Bronchial epithelial cell (primary cell): ENCODE results near the gene MCC. TPM values are rescaled to one million over a fixed set of nuclear protein-coding genes. Genes with fewer than 3 reads are reported as not detected.

Source experiments
- DNase-seq: peaks from one replicate; pipeline ENCODE4 v3.0.0-alpha.2; 2010; ENCODE audit warnings: low read depth
- FAIRE-seq: peaks from 2 replicates; lab custom pipeline; 2011; peaks lifted over from hg19 to GRCh38; lab: Jason Lieb, UNC
- H3K27me3 ChIP-seq: 2 replicates; pipeline ENCODE4 v1.5.1; 2011; ENCODE audit warnings: low read length; ENCODE audit not compliant: control insufficient read depth, insufficient read depth
- H3K36me3 ChIP-seq: 2 replicates; pipeline ENCODE4 v1.5.1; 2011; ENCODE audit warnings: low read length; ENCODE audit not compliant: control insufficient read depth, insufficient read depth
- H3K4me3 ChIP-seq: 2 replicates; pipeline ENCODE4 v1.5.1; 2011; ENCODE audit warnings: mild to moderate bottlenecking, low read depth, low read length, control low read depth
- total RNA-seq: library from RNA; depleted of rRNA; stranded (reverse); fragments of >200 nt; gene quantifications from 2 replicates; pipeline ENCODE4 v1.2.1, GENCODE V29; 2014
- TF ChIP-seq, protein P1 (sequence below): IDR thresholded peaks from 2 replicates; pipeline ENCODE4 v1.5.1; 2011; ENCODE audit warnings: mild to moderate bottlenecking, moderate library complexity, low read length, control low read depth, inconsistent platforms; ENCODE audit not compliant: insufficient read depth, severe bottlenecking

The MCC gene
- total RNA-seq, 1 donor from 2014 or later: 43.2 TPM

DNA sequence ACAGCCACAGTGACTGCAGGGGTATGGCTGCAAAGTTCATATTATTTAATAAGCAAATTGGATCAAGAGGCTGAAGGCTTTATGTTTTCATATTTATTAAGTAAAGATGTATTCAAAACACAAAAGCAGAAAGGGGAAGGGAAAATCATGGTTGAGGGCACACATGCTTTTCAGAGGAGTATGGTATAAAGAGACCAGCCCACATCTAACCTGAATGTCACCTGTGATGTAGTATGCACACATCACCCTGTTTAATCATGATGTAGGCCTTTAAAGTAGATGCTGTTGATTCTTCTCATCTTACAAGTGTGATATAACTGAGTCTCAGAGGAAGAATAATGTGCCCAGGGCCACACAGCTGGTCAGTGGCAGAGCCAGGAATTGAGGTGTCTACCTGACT is 299.8 kb downstream of the MCC start:
- DNase-seq (no peak), FAIRE-seq (no peak)
- H3K36me3 ChIP-seq: no peaks in the 10 kb centered on the region
- TF ChIP-seq, protein P1, sequence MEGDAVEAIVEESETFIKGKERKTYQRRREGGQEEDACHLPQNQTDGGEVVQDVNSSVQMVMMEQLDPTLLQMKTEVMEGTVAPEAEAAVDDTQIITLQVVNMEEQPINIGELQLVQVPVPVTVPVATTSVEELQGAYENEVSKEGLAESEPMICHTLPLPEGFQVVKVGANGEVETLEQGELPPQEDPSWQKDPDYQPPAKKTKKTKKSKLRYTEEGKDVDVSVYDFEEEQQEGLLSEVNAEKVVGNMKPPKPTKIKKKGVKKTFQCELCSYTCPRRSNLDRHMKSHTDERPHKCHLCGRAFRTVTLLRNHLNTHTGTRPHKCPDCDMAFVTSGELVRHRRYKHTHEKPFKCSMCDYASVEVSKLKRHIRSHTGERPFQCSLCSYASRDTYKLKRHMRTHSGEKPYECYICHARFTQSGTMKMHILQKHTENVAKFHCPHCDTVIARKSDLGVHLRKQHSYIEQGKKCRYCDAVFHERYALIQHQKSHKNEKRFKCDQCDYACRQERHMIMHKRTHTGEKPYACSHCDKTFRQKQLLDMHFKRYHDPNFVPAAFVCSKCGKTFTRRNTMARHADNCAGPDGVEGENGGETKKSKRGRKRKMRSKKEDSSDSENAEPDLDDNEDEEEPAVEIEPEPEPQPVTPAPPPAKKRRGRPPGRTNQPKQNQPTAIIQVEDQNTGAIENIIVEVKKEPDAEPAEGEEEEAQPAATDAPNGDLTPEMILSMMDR: no peak
- H3K4me3 ChIP-seq: no peak overlapping the region
- H3K27me3 ChIP-seq: no peaks in the 10 kb centered on the region

DNA sequence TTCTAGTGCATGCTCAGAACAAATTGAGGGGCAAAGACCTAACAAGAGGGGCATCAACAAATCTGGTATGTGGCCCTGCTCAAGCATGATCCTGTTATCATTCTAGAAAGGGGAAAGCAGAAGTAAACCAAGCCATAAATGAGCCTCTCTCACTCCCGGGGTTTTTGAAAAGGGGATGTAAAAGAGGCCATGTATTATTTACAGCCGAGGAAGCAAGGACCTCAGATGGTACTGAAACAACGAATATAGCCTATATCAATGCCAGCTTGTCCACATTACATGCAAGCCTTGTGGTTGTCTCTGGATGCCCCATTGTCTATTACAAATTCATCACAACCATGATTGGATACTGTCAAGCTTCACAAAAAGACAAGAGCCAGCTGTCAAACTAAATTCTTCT is 300.3 kb downstream of the MCC start:
- DNase-seq: no peak
- TF ChIP-seq, protein P1: no peak
- no peak overlapping the region for H3K4me3 ChIP-seq
- peaks cover 1% of the 10 kb centered on the region for H3K36me3 ChIP-seq
- FAIRE-seq: no peak
- no peaks in the 10 kb centered on the region for H3K27me3 ChIP-seq

DNA sequence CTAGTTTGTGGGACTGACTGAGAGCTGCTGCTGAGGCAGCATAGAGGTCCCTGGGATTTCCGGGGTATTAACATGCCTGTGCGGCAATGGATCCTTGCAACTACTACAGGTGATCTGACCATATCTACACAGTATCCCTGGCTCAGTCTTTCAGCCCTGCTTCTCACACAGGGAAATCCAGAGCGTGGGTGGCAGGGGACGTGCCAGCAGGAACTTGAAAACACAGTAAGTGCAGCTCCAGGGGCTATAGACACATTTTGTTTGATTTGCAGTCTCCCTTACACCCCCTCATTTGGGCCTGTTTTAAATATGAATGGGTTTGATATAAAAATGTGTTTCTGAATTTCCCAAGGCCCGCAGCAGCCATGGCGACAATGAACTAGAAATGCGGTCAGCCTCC is 302.2 kb downstream of the MCC start:
- TF ChIP-seq, protein P1: no peak

DNA sequence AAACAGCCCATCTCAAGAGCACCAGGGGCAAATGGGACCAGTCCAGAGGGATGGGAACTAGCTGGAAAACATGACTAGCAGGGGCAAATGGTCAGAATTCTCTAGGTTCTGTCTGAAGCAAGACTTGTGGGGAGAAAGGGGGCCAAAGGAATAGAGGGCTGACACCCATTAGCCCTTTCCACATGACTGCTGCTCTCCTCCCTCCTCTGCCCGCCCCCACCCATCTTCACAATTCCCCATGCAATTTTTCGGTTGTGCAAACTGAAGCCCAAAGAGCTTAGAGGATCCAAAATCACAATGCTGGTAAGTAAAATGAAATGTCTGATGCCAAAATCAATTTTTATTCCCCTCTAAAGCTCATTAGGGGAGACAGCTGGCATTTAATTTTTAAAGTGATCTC is 304.6 kb downstream of the MCC start:
- TF ChIP-seq, protein P1: no peak
- DNase-seq (no peak), FAIRE-seq (no peak)
- H3K4me3 ChIP-seq: no peak overlapping the region
- H3K27me3 ChIP-seq: no peaks in the 10 kb centered on the region
- peaks cover 5% of the 10 kb centered on the region for H3K36me3 ChIP-seq

More for the DNA sequence above, 302.2 kb downstream of the MCC start:
- no peaks in the 10 kb centered on the region for H3K27me3 ChIP-seq
- no peak for DNase-seq
- peaks cover 2% of the 10 kb centered on the region for H3K36me3 ChIP-seq
- peak; percentile 55 for FAIRE-seq
- H3K4me3 ChIP-seq: no peak overlapping the region

DNA sequence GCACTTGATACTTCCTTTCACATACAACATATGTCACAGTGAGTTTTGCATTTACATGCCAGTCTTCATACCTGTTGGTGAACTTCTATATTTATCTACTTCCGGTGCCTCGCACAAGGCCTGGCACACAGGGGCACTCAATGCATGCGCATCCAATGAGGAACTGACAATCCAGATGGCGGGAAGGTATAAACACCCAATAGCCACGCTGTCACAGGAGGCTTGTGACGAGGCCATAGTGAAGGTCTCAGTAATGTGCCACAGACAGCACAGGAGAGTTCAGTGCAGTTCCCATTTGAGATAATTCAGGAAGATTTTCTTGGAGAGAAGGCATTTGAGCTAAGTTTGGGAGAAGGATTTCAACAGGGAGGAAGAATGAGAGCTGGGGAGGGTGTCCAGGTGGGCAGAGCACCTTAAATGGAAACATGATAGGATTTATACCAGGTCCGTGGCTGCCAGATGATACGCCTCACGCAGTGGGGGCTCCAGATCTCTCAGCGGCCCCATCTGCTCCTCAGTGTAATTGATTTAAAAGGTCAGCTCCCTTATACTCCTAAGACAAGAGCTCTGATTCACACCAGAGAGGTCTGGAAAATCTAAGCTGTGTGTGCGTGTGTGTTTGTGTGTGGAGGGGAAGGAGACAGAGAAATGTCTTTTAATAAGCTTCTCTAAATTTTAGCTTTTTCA is 305.5 kb downstream of the MCC start:
- no peak for FAIRE-seq
- H3K4me3 ChIP-seq: no peak overlapping the region
- H3K27me3 ChIP-seq: no peaks in the 10 kb centered on the region
- H3K36me3 ChIP-seq: peaks cover 6% of the 10 kb centered on the region
- DNase-seq: no peak
- TF ChIP-seq, protein P1: no peak
